ENCODE results near the gene ARMC10. TPM values are rescaled to one million over a fixed set of nuclear protein-coding genes. Genes with fewer than 3 reads are reported as not detected.

Gene ARMC10
- total RNA-seq, 2 donors from 2014 or later = 46.3 to 48.9 TPM

DNA sequence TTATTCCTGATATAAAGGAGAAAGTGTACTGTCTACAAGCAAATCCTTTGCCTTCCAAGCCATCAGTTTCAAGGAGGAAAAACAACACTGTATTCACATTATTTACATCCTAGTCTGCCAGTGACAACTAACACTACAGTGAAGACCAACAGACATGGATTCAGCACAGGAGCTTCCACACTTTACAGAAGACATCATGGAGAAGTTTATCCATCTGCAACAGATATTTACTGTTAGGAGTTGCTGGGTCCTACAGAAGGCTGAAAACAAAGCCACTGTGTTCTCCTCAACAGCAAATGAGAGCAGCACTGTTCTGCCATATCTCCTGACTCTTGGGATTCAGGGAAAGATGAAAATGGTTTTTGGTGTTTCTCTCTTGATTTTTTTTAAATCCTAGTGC lies 42.1 kb downstream of the ARMC10 start:
- Histone ChIP-seq H3K27me3 (ENCODE audit: control insufficient read depth, insufficient read depth, low read length, poor library complexity, severe bottlenecking) (no peaks in the 10 kb centered on the region), H3K9ac (ENCODE audit: extremely low read depth, low read length, poor library complexity, severe bottlenecking) (no peak overlapping the region), H3K36me3 (ENCODE audit: control insufficient read depth, insufficient read depth, low read length) (peaks cover 8% of the 10 kb centered on the region), H3K9me3 (ENCODE audit: control insufficient read depth, low read length) (no peaks in the 10 kb centered on the region), H3K4me1 (ENCODE audit: control insufficient read depth, insufficient read depth, low read length) (no peaks in the 10 kb centered on the region), H3K27ac (ENCODE audit: low read depth, low read length) (no peak overlapping the region), H3K4me3 (ENCODE audit: low read length) (no peak overlapping the region)
- Mint-ChIP-seq H3K4me1 (no peaks in the 10 kb centered on the region), H3K4me3 (no peak overlapping the region), H3K27me3 (ENCODE audit: insufficient read depth) (no peaks in the 10 kb centered on the region), H3K9me3 (peaks cover 4% of the 10 kb centered on the region), H3K27ac (no peak overlapping the region), H3K36me3 (ENCODE audit: low read depth) (peaks cover 36% of the 10 kb centered on the region)
- no peak for DNase-seq
- TF ChIP-seq, protein P1, sequence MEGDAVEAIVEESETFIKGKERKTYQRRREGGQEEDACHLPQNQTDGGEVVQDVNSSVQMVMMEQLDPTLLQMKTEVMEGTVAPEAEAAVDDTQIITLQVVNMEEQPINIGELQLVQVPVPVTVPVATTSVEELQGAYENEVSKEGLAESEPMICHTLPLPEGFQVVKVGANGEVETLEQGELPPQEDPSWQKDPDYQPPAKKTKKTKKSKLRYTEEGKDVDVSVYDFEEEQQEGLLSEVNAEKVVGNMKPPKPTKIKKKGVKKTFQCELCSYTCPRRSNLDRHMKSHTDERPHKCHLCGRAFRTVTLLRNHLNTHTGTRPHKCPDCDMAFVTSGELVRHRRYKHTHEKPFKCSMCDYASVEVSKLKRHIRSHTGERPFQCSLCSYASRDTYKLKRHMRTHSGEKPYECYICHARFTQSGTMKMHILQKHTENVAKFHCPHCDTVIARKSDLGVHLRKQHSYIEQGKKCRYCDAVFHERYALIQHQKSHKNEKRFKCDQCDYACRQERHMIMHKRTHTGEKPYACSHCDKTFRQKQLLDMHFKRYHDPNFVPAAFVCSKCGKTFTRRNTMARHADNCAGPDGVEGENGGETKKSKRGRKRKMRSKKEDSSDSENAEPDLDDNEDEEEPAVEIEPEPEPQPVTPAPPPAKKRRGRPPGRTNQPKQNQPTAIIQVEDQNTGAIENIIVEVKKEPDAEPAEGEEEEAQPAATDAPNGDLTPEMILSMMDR (conservative IDR thresholded peaks at IDR 0.05) = no peak

DNA sequence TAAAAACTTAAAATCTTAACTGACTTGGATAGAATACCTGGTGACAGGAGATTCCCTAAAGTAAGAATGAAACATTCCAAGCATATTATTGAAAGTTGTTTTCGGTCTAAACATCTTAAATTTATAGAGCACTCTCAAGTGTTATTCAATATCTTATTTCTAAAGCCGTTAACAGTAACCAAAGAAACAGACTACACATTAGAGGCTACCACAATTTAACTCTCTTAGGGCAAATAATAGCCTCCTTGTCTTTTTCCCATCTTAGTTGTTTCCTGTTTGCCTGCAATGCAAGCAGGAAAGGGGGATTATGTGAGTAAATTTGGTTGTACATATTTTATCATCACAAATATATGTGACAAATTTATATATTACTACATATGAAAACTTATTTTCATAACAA lies 42.5 kb downstream of the ARMC10 start:
- TF ChIP-seq, protein P1 (conservative IDR thresholded peaks at IDR 0.05) = no peak
- Histone ChIP-seq H3K9ac (ENCODE audit: extremely low read depth, low read length, poor library complexity, severe bottlenecking) (no peak overlapping the region), H3K27me3 (ENCODE audit: control insufficient read depth, insufficient read depth, low read length, poor library complexity, severe bottlenecking) (no peaks in the 10 kb centered on the region), H3K4me1 (ENCODE audit: control insufficient read depth, insufficient read depth, low read length) (no peaks in the 10 kb centered on the region), H3K9me3 (ENCODE audit: control insufficient read depth, low read length) (no peaks in the 10 kb centered on the region), H3K36me3 (ENCODE audit: control insufficient read depth, insufficient read depth, low read length) (peaks cover 8% of the 10 kb centered on the region), H3K4me3 (ENCODE audit: low read length) (no peak overlapping the region), H3K27ac (ENCODE audit: low read depth, low read length) (no peak overlapping the region)
- 87 to 96% methylated on average over 2 of the region's 2 CpGs for WGBS, 2 experiments (ENCODE audit: insufficient coverage in 1 of 2, insufficient read length in 1 of 2)
- Mint-ChIP-seq H3K4me1 (no peaks in the 10 kb centered on the region), H3K27me3 (ENCODE audit: insufficient read depth) (no peaks in the 10 kb centered on the region), H3K4me3 (no peak overlapping the region), H3K36me3 (ENCODE audit: low read depth) (peaks cover 31% of the 10 kb centered on the region), H3K27ac (no peak overlapping the region), H3K9me3 (peaks cover under 1% of the 10 kb centered on the region)
- DNase-seq = no peak

DNA sequence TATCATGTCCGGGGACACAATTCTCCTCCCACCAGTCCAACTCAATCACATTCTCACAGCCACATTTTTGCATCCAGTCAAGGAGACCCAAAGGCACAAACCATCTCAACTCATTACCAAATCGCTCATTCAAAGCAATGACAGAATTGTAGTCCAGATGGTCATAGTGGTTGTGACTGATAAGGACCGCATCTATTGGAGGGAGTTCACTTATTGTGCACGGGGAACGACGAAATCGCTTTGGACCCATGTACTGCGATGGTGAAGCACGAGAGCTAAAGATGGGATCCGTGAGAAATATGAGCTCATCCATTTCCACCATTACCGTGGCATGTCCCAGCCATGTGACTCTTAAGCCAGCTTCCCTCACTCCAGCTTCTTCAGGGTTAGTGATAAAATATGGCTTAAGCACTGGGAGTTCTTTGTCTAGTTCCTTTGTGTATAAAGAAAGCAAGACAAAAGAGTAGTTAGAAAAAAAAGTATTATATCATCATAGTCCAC lies 44.9 kb downstream of the ARMC10 start:
- no peaks in the 10 kb centered on the region for H3K27me3 Mint-ChIP-seq (ENCODE audit: insufficient read depth)
- Histone ChIP-seq H3K36me3 (ENCODE audit: control insufficient read depth, insufficient read depth, low read length) (peaks cover 8% of the 10 kb centered on the region), H3K4me1 (ENCODE audit: control insufficient read depth, insufficient read depth, low read length) (no peaks in the 10 kb centered on the region), H3K9me3 (ENCODE audit: control insufficient read depth, low read length) (no peaks in the 10 kb centered on the region), H3K27ac (ENCODE audit: low read depth, low read length) (no peak overlapping the region), H3K9ac (ENCODE audit: extremely low read depth, low read length, poor library complexity, severe bottlenecking) (no peak overlapping the region), H3K27me3 (ENCODE audit: control insufficient read depth, insufficient read depth, low read length, poor library complexity, severe bottlenecking) (no peaks in the 10 kb centered on the region), H3K4me3 (ENCODE audit: low read length) (no peak overlapping the region)
- 95 to 99% methylated on average over 9 to 11 of the region's 11 CpGs for WGBS, 2 experiments (ENCODE audit: insufficient coverage in 1 of 2, insufficient read length in 1 of 2)
- H3K4me1 Mint-ChIP-seq = no peaks in the 10 kb centered on the region
- H3K4me3 Mint-ChIP-seq = no peak overlapping the region
- TF ChIP-seq, protein P1 (conservative IDR thresholded peaks at IDR 0.05) = no peak
- no peaks in the 10 kb centered on the region for H3K9me3 Mint-ChIP-seq
- no peak for DNase-seq
- H3K27ac Mint-ChIP-seq = peak overlapping the region; percentile 29
- H3K36me3 Mint-ChIP-seq (ENCODE audit: low read depth) = peaks cover 18% of the 10 kb centered on the region
